SK-N-MC (cell line): ENCODE results near the gene PLEKHO2.

Experiments used
- DNase-seq: peaks from one replicate; pipeline ENCODE4 v3.0.0-alpha.2; 2011; ENCODE audit warnings: low read depth, low spot score
- H3K27ac ChIP-seq: fragments of 200-600 bp; sonication (generic); 2 replicates; pipeline ENCODE4 v1.5.1; 2016; ENCODE audit warnings: mixed run types
- H3K36me3 ChIP-seq: fragments of 200-600 bp; sonication (generic); 2 replicates; pipeline ENCODE4 v1.6.1; 2017; ENCODE audit warnings: antibody characterized with exemption, low read length, mixed read lengths; ENCODE audit not compliant: insufficient read depth
- H3K4me3 ChIP-seq: fragments of 200-600 bp; sonication (generic); 2 replicates; pipeline ENCODE4 v1.5.1; 2016
- H3K9ac ChIP-seq: fragments of 200-600 bp; sonication (generic); 2 replicates; pipeline ENCODE4 v1.8.0; 2017; ENCODE audit warnings: mixed run types, mixed read lengths; ENCODE audit not compliant: insufficient read length
- H3K9me3 ChIP-seq: fragments of 200-600 bp; sonication (generic); 2 replicates; pipeline ENCODE4 v1.6.1; 2017; ENCODE audit warnings: low read depth, mild to moderate bottlenecking, antibody characterized with exemption, low read length, moderate library complexity, mixed read lengths
- EZH2 ChIP-seq: fragments of 200-600 bp; sonication (generic); IDR thresholded peaks from one replicate; pipeline ENCODE4 v1.6.1; 2017; ENCODE audit warnings: antibody characterized with exemption
- FOXP2 ChIP-seq: optimal IDR thresholded peaks from 2 replicates; pipeline ENCODE3; 2011; ENCODE audit warnings: mild to moderate bottlenecking, moderate library complexity; ENCODE audit not compliant: insufficient read depth; ENCODE audit errors: extremely low read length, control extremely low read depth
- POLR2AphosphoS5 ChIP-seq: IDR thresholded peaks from 2 replicates; pipeline ENCODE4 v1.6.1; 2012; ENCODE audit warnings: mild to moderate bottlenecking, low read depth, low read length, borderline replicate concordance

The PLEKHO2 gene

DNA sequence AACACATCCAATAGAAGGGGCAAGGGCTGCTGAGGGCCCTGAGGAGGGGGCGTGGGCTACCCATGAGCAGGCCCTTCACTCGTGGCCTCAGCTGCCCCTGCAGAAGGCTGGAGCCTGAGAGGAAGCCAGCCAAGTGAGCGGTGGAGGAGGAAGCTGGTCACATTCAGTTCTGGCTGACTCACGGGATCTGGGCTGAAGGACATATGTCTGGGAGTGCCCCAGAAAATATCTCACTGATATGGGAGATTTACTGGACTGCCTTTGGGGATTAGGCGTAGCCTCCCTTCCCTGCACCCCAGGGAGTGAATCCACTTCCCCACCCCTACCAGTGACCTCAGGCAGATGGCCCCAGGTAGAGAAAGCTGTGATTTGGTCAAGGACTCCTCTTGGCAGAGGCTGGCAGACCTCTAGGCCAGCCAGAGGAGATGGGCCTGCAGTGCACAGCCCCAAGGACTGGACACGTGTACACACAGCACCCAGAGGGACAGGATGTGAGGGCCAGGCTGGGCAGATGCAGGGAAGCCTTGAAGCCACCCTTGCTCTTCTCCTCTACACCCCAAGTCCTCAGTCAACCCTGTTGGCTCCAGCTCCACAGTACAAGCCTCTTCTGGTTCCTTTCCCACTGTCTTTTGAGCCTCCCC is 55.8 kb downstream of the PLEKHO2 start:
- Histone ChIP-seq H3K36me3 (no peaks in the 10 kb centered on the region), H3K27ac (no peak overlapping the region), H3K9ac (no peak overlapping the region), H3K4me3 (no peak overlapping the region), H3K9me3 (no peaks in the 10 kb centered on the region)
- no peak for TF ChIP-seq POLR2AphosphoS5
- TF ChIP-seq EZH2 = no peak
- no peak for TF ChIP-seq FOXP2
- no peak for DNase-seq

DNA sequence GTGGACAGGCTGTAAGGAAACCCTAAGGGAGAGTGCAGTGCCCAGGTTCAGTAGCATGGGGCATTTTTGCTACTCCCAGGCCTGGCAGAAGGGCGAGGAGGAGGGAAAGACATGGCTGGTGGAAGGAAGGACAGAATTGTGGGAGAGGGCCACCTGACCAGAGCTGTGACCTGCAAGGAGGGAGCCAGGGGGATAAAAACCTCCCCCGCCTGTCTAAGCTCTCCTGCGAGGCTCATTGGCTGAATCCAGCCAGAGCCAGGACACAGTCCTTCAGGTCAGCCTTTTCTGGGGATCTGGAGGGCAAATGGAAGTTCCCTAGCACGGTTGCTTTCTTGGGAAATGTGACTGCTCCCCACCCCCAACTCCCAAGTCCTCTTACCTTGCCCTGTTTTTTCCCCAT is 56.7 kb downstream of the PLEKHO2 start:
- H3K4me3 ChIP-seq = no peak overlapping the region
- no peaks in the 10 kb centered on the region for H3K36me3 ChIP-seq
- no peaks in the 10 kb centered on the region for H3K9me3 ChIP-seq
- DNase-seq = no peak
- H3K27ac ChIP-seq = no peak overlapping the region
- no peak overlapping the region for H3K9ac ChIP-seq
- no peak for TF ChIP-seq FOXP2
- no peak for TF ChIP-seq EZH2
- TF ChIP-seq POLR2AphosphoS5 = no peak

DNA sequence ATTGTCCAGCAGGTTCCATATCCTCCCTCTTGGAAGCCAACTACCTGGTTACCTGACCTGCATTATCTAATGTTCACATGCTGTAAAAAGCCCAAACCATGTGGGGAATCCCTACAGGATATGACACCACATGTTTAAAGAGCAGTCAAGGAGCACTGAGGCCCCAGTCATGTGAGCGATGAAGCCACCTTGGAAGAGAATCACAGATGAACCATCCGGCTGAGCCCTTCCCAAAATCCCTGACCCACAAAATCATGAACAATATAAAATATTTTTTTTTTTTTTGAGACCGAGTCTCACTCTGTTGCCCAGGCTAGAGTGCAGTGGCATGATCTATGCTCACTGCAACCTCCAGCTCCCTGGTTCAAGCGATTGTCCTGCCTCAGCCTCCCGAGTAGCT is 59.4 kb downstream of the PLEKHO2 start:
- Histone ChIP-seq H3K9me3 (no peaks in the 10 kb centered on the region), H3K9ac (no peak overlapping the region), H3K4me3 (no peak overlapping the region), H3K36me3 (no peaks in the 10 kb centered on the region), H3K27ac (no peak overlapping the region)
- DNase-seq = no peak
- no peak for TF ChIP-seq FOXP2
- TF ChIP-seq POLR2AphosphoS5 = no peak
- no peak for TF ChIP-seq EZH2

GRCh38 chr15:64901914-64902313 is 60.2 kb downstream of the PLEKHO2 start:
- H3K9ac ChIP-seq = no peak overlapping the region
- H3K27ac ChIP-seq = no peak overlapping the region
- DNase-seq = no peak
- TF ChIP-seq FOXP2 (no peak), EZH2 (no peak)
- H3K36me3 ChIP-seq = no peaks in the 10 kb centered on the region
- H3K4me3 ChIP-seq = no peak overlapping the region
- no peaks in the 10 kb centered on the region for H3K9me3 ChIP-seq

GRCh38 chr15:64902863-64903262 is 61.1 kb downstream of the PLEKHO2 start:
- no peak for TF ChIP-seq FOXP2
- TF ChIP-seq EZH2 = no peak
- TF ChIP-seq POLR2AphosphoS5 = no peak
- Histone ChIP-seq H3K4me3 (no peak overlapping the region), H3K9ac (no peak overlapping the region), H3K9me3 (no peaks in the 10 kb centered on the region), H3K36me3 (no peaks in the 10 kb centered on the region), H3K27ac (no peak overlapping the region)
- no peak for DNase-seq

- H3K27ac ChIP-seq = no peak overlapping the region
Observed at GRCh38 chr15:64903326-64903950, 61.7 kb downstream of the PLEKHO2 start.

GRCh38 chr15:64904189-64904588 is 62.5 kb downstream of the PLEKHO2 start:
- TF ChIP-seq POLR2AphosphoS5 (no peak), FOXP2 (no peak), EZH2 (no peak)
- Histone ChIP-seq H3K27ac (no peak overlapping the region), H3K4me3 (no peak overlapping the region), H3K9me3 (no peaks in the 10 kb centered on the region), H3K36me3 (no peaks in the 10 kb centered on the region), H3K9ac (no peak overlapping the region)
- no peak for DNase-seq

More at GRCh38 chr15:64903326-64903950, 61.7 kb downstream of the PLEKHO2 start:
- Histone ChIP-seq H3K36me3 (no peaks in the 10 kb centered on the region), H3K9me3 (no peaks in the 10 kb centered on the region), H3K9ac (no peak overlapping the region), H3K4me3 (no peak overlapping the region)
- no peak for DNase-seq
- TF ChIP-seq EZH2 (no peak), POLR2AphosphoS5 (no peak), FOXP2 (no peak)

DNA sequence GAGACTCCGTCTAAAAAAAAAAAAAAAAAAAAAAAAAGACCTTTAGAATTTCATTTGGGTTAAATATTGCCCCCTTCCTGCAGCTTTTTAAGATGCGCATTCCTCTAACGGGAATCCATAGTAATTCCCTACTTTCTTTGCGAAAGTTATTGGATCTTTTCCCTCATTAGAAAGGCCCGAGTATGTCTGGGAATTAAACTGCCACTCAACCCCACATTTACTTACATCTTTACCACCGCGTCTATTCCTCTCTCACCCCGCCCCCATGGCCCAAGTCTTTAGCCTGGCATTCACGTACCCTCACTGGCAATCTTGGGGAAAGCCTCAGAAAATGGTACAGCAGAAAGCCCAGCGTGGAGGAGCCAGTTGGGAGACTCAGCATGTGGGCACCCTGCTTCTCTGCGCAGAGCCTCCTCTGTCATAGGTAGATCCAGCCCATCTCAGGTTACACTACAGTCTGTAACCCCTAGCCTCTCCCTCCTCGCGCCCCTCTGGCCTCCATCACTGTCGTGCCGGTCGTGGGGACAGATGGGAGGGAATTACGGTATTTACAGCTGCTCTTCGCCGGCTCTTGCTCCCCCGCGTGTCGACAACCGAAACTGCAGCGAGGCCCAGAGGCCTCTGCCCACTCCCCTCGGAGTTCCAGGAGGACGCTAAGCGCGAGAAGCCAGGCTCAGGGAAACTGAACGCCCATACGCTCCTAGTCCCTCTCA is 63.6 kb downstream of the PLEKHO2 start:
- no peak for DNase-seq
- Histone ChIP-seq H3K9me3 (no peaks in the 10 kb centered on the region), H3K36me3 (no peaks in the 10 kb centered on the region), H3K9ac (no peak overlapping the region), H3K27ac (no peak overlapping the region), H3K4me3 (no peak overlapping the region)
- TF ChIP-seq EZH2 (no peak), POLR2AphosphoS5 (no peak), FOXP2 (no peak)

GRCh38 chr15:64905941-64906340 is 64.2 kb downstream of the PLEKHO2 start:
- no peak for DNase-seq
- Histone ChIP-seq H3K4me3 (no peak overlapping the region), H3K36me3 (no peaks in the 10 kb centered on the region), H3K9me3 (no peaks in the 10 kb centered on the region), H3K9ac (no peak overlapping the region), H3K27ac (no peak overlapping the region)
- no peak for TF ChIP-seq EZH2
- no peak for TF ChIP-seq FOXP2
- TF ChIP-seq POLR2AphosphoS5 = no peak
